Measurements from ENCODE around the gene DET1. TPM values are rescaled to one million over a fixed set of nuclear protein-coding genes. Genes with fewer than 3 reads are reported as not detected.
"Not testable (repeated sequence)": the region's sequence is repeated elsewhere in the genome, so short reads cannot be mapped to it uniquely, and the experiment has no call there.

Gene DET1
- total RNA-seq, 1 experiment from 2014 or later: 5.2 TPM

- no peak for DNase-seq (ENCODE audit: low read depth, low spot score)
- TF ChIP-seq TCF7L2 (IDR thresholded peaks at IDR 0.05; ENCODE audit: low read depth, low read length) (no peak), SIN3A (IDR thresholded peaks at IDR 0.05; ENCODE audit: borderline replicate concordance, insufficient read depth, low read depth, low read length) (no peak), POLR2AphosphoS5 (IDR thresholded peaks at IDR 0.05; ENCODE audit: low read depth, low read length) (no peak), REST (IDR thresholded peaks at IDR 0.05; ENCODE audit: insufficient read depth in 1 of 2, low read depth in 2 of 2, low read length in 1 of 2) (no peak), CTCF (IDR thresholded peaks at IDR 0.05) (peak; percentile 79)
- in situ Hi-C loops (cut with HindIII; ENCODE audit: low pct_unique_long_range_greater_than_20kb, low sequenced_read_pairs): no loop called here
- POLR2A ChIA-PET: no interaction called here
- Histone ChIP-seq H3K9me3 (ENCODE audit: control insufficient read depth, insufficient read depth, low read depth, low read length) (no peaks in the 10 kb centered on the region), H3K27me3 (ENCODE audit: control insufficient read depth, insufficient read depth, low read length) (no peaks in the 10 kb centered on the region), H3K27ac (ENCODE audit: low read length) (no peak overlapping the region), H3K4me1 (ENCODE audit: control insufficient read depth, insufficient read depth, low read length) (no peaks in the 10 kb centered on the region), H3K36me3 (ENCODE audit: control insufficient read depth, insufficient read depth, low read length) (peaks cover 3% of the 10 kb centered on the region; the same call in 1 of the 2 replicates), H3K4me3 (ENCODE audit: low read depth in 2 of 2, low read length in 2 of 2) (no peak overlapping the region)
- peak; percentile 50; the same call in 1 of the 2 replicates for ATAC-seq
- CTCF ChIA-PET: interaction anchor here (0.8 kb wide), 2 partner anchors 138 to 488 kb away, joined by 3 to 4 read pairs; no protein-coding TSS in a partner anchor
- intact Hi-C loops (cut with micrococcal nuclease; ENCODE audit: unreplicated experiment): loop anchor here (1.0 kb wide), 1 partner anchor 138 kb away; no protein-coding TSS in a partner anchor
- no TSS peak for BruUV-seq (replicated peaks)
Measured at GRCh38 chr15:88476635-88477060, 69.8 kb downstream of the DET1 start.

DNA sequence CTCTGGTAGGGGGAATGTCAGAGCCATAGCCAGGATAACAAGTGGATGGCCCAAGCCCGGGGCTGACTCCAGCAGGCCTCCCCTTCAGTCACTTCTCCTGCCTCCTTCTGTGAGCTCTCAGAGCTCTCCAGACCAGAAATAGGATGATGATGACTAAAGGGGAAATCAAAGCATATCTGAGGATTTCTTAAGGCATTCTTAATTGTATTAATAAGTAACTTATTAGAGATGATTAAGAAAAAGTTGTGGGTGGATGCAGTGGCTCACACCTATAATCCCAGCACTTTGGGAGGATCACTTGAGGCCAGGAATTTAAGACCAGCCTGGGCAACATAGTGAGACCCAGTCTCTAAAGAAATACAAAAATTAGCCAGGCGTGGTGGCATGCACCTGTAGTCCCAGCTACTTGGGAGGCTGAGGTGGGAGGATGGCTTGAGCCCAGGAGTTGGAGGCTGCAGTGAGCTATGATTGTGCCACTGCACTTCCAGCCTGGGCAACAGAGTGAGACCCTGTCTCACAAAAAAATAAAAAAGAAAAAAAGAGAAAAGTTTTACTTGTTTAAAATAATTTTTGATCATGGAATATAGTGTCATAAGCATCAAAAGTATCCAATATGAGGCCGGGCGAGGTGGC, 72.7 kb downstream of the DET1 start:
- ATAC-seq; in situ Hi-C loops (cut with HindIII; ENCODE audit: low pct_unique_long_range_greater_than_20kb, low sequenced_read_pairs); H3K27me3 ChIP-seq (ENCODE audit: control insufficient read depth, insufficient read depth, low read length); BruUV-seq (replicated peaks); H3K27ac ChIP-seq (ENCODE audit: low read length); DNase-seq (ENCODE audit: low read depth, low spot score); H3K4me1 ChIP-seq (ENCODE audit: control insufficient read depth, insufficient read depth, low read length); POLR2A ChIA-PET; CTCF ChIA-PET; H3K4me3 ChIP-seq (ENCODE audit: low read depth in 2 of 2, low read length in 2 of 2); H3K36me3 ChIP-seq (ENCODE audit: control insufficient read depth, insufficient read depth, low read length); H3K9me3 ChIP-seq (ENCODE audit: control insufficient read depth, insufficient read depth, low read depth, low read length); intact Hi-C loops (cut with micrococcal nuclease; ENCODE audit: unreplicated experiment): not testable (repeated sequence)

DNA sequence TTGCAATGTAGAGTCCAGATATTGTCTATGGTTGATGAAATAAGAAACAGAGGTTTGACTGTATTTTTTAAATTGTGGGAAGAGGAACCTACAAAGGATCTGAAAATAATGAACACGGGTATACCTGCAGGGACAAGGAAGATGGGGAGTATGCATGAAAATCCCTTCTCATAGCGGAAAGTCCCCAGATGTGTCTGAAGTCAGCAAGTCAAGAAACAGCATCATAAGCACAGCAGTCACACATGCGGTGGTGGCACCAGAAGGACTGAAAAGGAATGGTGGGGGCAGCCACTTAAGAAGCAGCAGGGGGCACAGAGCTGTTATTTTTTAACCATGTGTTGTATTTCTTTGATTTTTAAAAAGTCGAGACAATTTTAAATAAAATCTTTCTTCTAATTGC, 74.3 kb downstream of the DET1 start:
- ChIA-PET POLR2A (no interaction called here), CTCF (no interaction called here)
- H3K9me3 ChIP-seq (ENCODE audit: control insufficient read depth, insufficient read depth, low read depth, low read length): no peaks in the 10 kb centered on the region
- H3K4me1 ChIP-seq (ENCODE audit: control insufficient read depth, insufficient read depth, low read length): no peaks in the 10 kb centered on the region; the same call in 1 of the 2 replicates
- ATAC-seq (no peak), DNase-seq (ENCODE audit: low read depth, low spot score) (no peak)
- no peaks in the 10 kb centered on the region for H3K27me3 ChIP-seq (ENCODE audit: control insufficient read depth, insufficient read depth, low read length)
- H3K4me3 ChIP-seq (ENCODE audit: low read depth in 2 of 2, low read length in 2 of 2): no peak overlapping the region
- in situ Hi-C loops (cut with HindIII; ENCODE audit: low pct_unique_long_range_greater_than_20kb, low sequenced_read_pairs) (no loop called here), intact Hi-C loops (cut with micrococcal nuclease; ENCODE audit: unreplicated experiment) (no loop called here)
- no peak for TF ChIP-seq POLR2AphosphoS5 (IDR thresholded peaks at IDR 0.05; ENCODE audit: low read depth, low read length)
- TF ChIP-seq CTCF (IDR thresholded peaks at IDR 0.05): no peak
- TF ChIP-seq REST (IDR thresholded peaks at IDR 0.05; ENCODE audit: insufficient read depth in 1 of 2, low read depth in 2 of 2, low read length in 1 of 2): no peak
- TF ChIP-seq TCF7L2 (IDR thresholded peaks at IDR 0.05; ENCODE audit: low read depth, low read length): no peak
- no peak for TF ChIP-seq SIN3A (IDR thresholded peaks at IDR 0.05; ENCODE audit: borderline replicate concordance, insufficient read depth, low read depth, low read length)
- no peak overlapping the region for H3K27ac ChIP-seq (ENCODE audit: low read length)
- BruUV-seq (replicated peaks): no TSS peak
- H3K36me3 ChIP-seq (ENCODE audit: control insufficient read depth, insufficient read depth, low read length): no peaks in the 10 kb centered on the region; the same call in 1 of the 2 replicates
